OCI-LY7 (cell line): ENCODE results near the gene FBXL17. TPM values are rescaled to one million over a fixed set of nuclear protein-coding genes. Genes with fewer than 3 reads are reported as not detected.

Experiments
- BruUV-seq: library from RNA; stranded (reverse); fragments of 400-500 nt; replicated peaks from 2 replicates; lab custom pipeline; 2021; lab: Mats Ljungman, UMichigan
- CTCF ChIA-PET: fragments of 300-600 bp; sonication (Branson Sonifier 250); formaldehyde crosslinking; loops from one replicate; lab custom pipeline; 2022; ENCODE audit warnings: antibody characterized with exemption; ENCODE audit not compliant: unreplicated experiment; lab: Charles Lee
- POLR2A ChIA-PET: fragments of 300-600 bp; sonication (Branson Sonifier 250); formaldehyde crosslinking; loops from one replicate; lab custom pipeline; 2022; ENCODE audit warnings: antibody characterized with exemption; lab: Charles Lee
- DNase-seq: peaks from one replicate; pipeline ENCODE4 v3.0.0-alpha.2; 2015; ENCODE audit warnings: low spot score
- H2AFZ ChIP-seq: fragments of 200-600 bp; sonication (generic), shearing (Covaris generic); 2 replicates; pipeline ENCODE4 v1.6.1; 2014; ENCODE audit warnings: mild to moderate bottlenecking, antibody characterized with exemption, low read length, moderate library complexity
- H3K27ac ChIP-seq: fragments of 200-600 bp; sonication (generic); 2 replicates; pipeline ENCODE4 v1.5.1; 2014; ENCODE audit warnings: mixed run types, low read depth, mild to moderate bottlenecking, moderate library complexity, low read length, inconsistent platforms; ENCODE audit not compliant: poor library complexity, severe bottlenecking
- H3K36me3 ChIP-seq: fragments of 200-600 bp; sonication (generic); 2 replicates; pipeline ENCODE4 v1.6.1; 2014; ENCODE audit warnings: mild to moderate bottlenecking, antibody characterized with exemption, low read length, moderate library complexity, mixed read lengths; ENCODE audit not compliant: insufficient read depth
- H3K4me1 ChIP-seq: fragments of 200-600 bp; sonication (generic); 2 replicates; pipeline ENCODE4 v1.5.1; 2014; ENCODE audit warnings: mild to moderate bottlenecking, low read length; ENCODE audit not compliant: insufficient read depth, poor library complexity, severe bottlenecking
- H3K4me2 ChIP-seq: fragments of 200-600 bp; sonication (generic); 2 replicates; pipeline ENCODE4 v1.6.1; 2014; ENCODE audit warnings: mild to moderate bottlenecking, low read length
- H3K4me3 ChIP-seq: fragments of 200-600 bp; sonication (generic); 2 replicates; pipeline ENCODE4 v1.5.1; 2014; ENCODE audit warnings: mild to moderate bottlenecking, low read depth, low read length; ENCODE audit not compliant: poor library complexity, severe bottlenecking
- H3K79me2 ChIP-seq: fragments of 200-600 bp; sonication (generic); 2 replicates; pipeline ENCODE4 v1.6.1; 2016; ENCODE audit warnings: low read depth, mild to moderate bottlenecking, low read length, moderate library complexity, mixed read lengths; ENCODE audit not compliant: insufficient read depth
- H3K9me2 ChIP-seq: fragments of 200-600 bp; sonication (generic); 2 replicates; pipeline ENCODE4 v1.6.1; 2016; ENCODE audit warnings: mild to moderate bottlenecking, low read length, mixed read lengths; ENCODE audit not compliant: insufficient read depth
- H3K9me3 ChIP-seq: fragments of 200-600 bp; sonication (generic); 2 replicates; pipeline ENCODE4 v1.6.1; 2014; ENCODE audit warnings: mild to moderate bottlenecking, mixed run types, low read length, mixed read lengths
- H4K20me1 ChIP-seq: fragments of 200-600 bp; sonication (generic); 2 replicates; pipeline ENCODE4 v1.6.1; 2014; ENCODE audit warnings: mild to moderate bottlenecking, antibody characterized with exemption, low read length, moderate library complexity, mixed read lengths; ENCODE audit not compliant: insufficient read depth
- CTCF ChIP-seq: fragments of 200-600 bp; sonication (generic); conservative IDR thresholded peaks from 2 replicates; pipeline ENCODE4 v1.5.1; 2014; ENCODE audit warnings: mild to moderate bottlenecking, antibody characterized with exemption, low read length, moderate library complexity, mixed read lengths
- EZH2phosphoT487 ChIP-seq: fragments of 200-600 bp; sonication (generic); IDR thresholded peaks from 2 replicates; pipeline ENCODE4 v1.6.1; 2018; ENCODE audit warnings: low read depth, borderline replicate concordance, mild to moderate bottlenecking, mixed run types, antibody characterized with exemption, low read length, moderate library complexity, mixed read lengths
- intact Hi-C: fragments of 100-400 bp; cut with micrococcal nuclease; formaldehyde crosslinking; loops from one replicate; pipeline ENCODE4 v1.10.0; 2022; ENCODE audit not compliant: unreplicated experiment
- total RNA-seq, 2 experiments: library from RNA; depleted of rRNA in 1 of 2; stranded (reverse); fragments of >200 nt in 1 of 2; shearing (Covaris generic) in 1 of 2; gene quantifications; 2 replicates each; pipeline ENCODE4 v1.2.3, GENCODE V29; 2014 to 2022

Gene FBXL17
- total RNA-seq, 2 experiments from 2014 or later: 10.2 to 21.6 TPM

GRCh38 chr5:107968998-107969397 is 412.9 kb downstream of the FBXL17 start:
- H2AFZ ChIP-seq: no peak overlapping the region

GRCh38 chr5:107968406-107968843 is 413.5 kb downstream of the FBXL17 start:
- CTCF ChIA-PET: interaction anchor here (1.1 kb wide), 1 partner anchor 11 kb away, joined by 4 read pairs; no protein-coding TSS in a partner anchor

More at GRCh38 chr5:107968998-107969397, 412.9 kb downstream of the FBXL17 start:
- Histone ChIP-seq H4K20me1 (no peaks in the 10 kb centered on the region), H3K9me3 (no peaks in the 10 kb centered on the region), H3K9me2 (no peaks in the 10 kb centered on the region), H3K27ac (no peak overlapping the region), H3K4me1 (no peaks in the 10 kb centered on the region), H3K4me2 (no peak overlapping the region), H3K4me3 (no peak overlapping the region), H3K36me3 (no peaks in the 10 kb centered on the region), H3K79me2 (no peaks in the 10 kb centered on the region)
- intact Hi-C loops: no loop called here
- TF ChIP-seq CTCF (no peak), EZH2phosphoT487 (no peak)
- DNase-seq: no peak
- ChIA-PET POLR2A (no interaction called here), CTCF (interaction anchor here (1.1 kb wide), 1 partner anchor 10 kb away, joined by 4 read pairs; no protein-coding TSS in a partner anchor)
- BruUV-seq: no TSS peak

GRCh38 chr5:107966201-107966600 is 415.7 kb downstream of the FBXL17 start:
- DNase-seq: no peak
- Histone ChIP-seq H2AFZ (no peak overlapping the region), H3K36me3 (no peaks in the 10 kb centered on the region), H3K27ac (no peak overlapping the region), H3K4me1 (no peaks in the 10 kb centered on the region), H4K20me1 (no peaks in the 10 kb centered on the region), H3K79me2 (no peaks in the 10 kb centered on the region), H3K4me3 (no peak overlapping the region), H3K9me2 (no peaks in the 10 kb centered on the region), H3K4me2 (no peak overlapping the region), H3K9me3 (no peaks in the 10 kb centered on the region)
- TF ChIP-seq EZH2phosphoT487: no peak
- no peak for TF ChIP-seq CTCF
- CTCF ChIA-PET: no interaction called here
- POLR2A ChIA-PET: no interaction called here
- intact Hi-C loops: no loop called here
- BruUV-seq: no TSS peak

More at GRCh38 chr5:107968406-107968843, 413.5 kb downstream of the FBXL17 start:
- Histone ChIP-seq H3K27ac (no peak overlapping the region), H3K4me2 (no peak overlapping the region), H3K36me3 (no peaks in the 10 kb centered on the region), H2AFZ (no peak overlapping the region), H3K4me1 (no peaks in the 10 kb centered on the region), H3K79me2 (no peaks in the 10 kb centered on the region), H3K9me2 (no peaks in the 10 kb centered on the region), H3K4me3 (no peak overlapping the region), H4K20me1 (no peaks in the 10 kb centered on the region), H3K9me3 (no peaks in the 10 kb centered on the region)
- no TSS peak for BruUV-seq
- no peak for DNase-seq
- no peak for TF ChIP-seq EZH2phosphoT487
- intact Hi-C loops: no loop called here
- POLR2A ChIA-PET: interaction anchor here (1.2 kb wide), 1 partner anchor 17 kb away, joined by 4 read pairs; no protein-coding TSS in a partner anchor
